H9 (cell line): ENCODE measurements around the gene ANAPC10. TPM values are rescaled to one million over a fixed set of nuclear protein-coding genes. Genes with fewer than 3 reads are reported as not detected.

Source experiments
- DNase-seq: peaks from one replicate; pipeline ENCODE4 v3.0.0-alpha.2; 2017
- H2AFZ ChIP-seq: one replicate; pipeline ENCODE4 v1.6.1; 2013; ENCODE audit warnings: mild to moderate bottlenecking, low read length, control low read depth, moderate library complexity
- H2AK5ac ChIP-seq: 2 replicates; pipeline ENCODE4 v1.6.1; 2013; ENCODE audit warnings: low read length, control low read depth, mixed read lengths; ENCODE audit not compliant: insufficient read length
- H2BK120ac ChIP-seq: one replicate; pipeline ENCODE4 v1.6.1; 2013; ENCODE audit warnings: low read depth, mild to moderate bottlenecking, low read length, control low read depth, inconsistent platforms; ENCODE audit not compliant: poor library complexity, severe bottlenecking
- H2BK12ac ChIP-seq: 2 replicates; pipeline ENCODE4 v1.6.1; 2013; ENCODE audit warnings: low read length, control low read depth, mixed read lengths, low read depth; ENCODE audit not compliant: insufficient read length
- H2BK15ac ChIP-seq: 2 replicates; pipeline ENCODE4 v1.6.1; 2013; ENCODE audit warnings: low read depth, low read length, control low read depth
- H2BK20ac ChIP-seq: one replicate; pipeline ENCODE4 v1.6.1; 2013; ENCODE audit warnings: low read depth, mild to moderate bottlenecking, low read length, control low read depth, inconsistent platforms; ENCODE audit not compliant: poor library complexity, severe bottlenecking
- H2BK5ac ChIP-seq: 2 replicates; pipeline ENCODE4 v1.6.1; 2013; ENCODE audit warnings: low read length, control low read depth, mixed read lengths; ENCODE audit not compliant: insufficient read length
- H3K14ac ChIP-seq: 2 replicates; pipeline ENCODE4 v1.6.1; 2013; ENCODE audit warnings: low read length, control low read depth; ENCODE audit not compliant: insufficient read depth
- H3K18ac ChIP-seq: 2 replicates; pipeline ENCODE4 v1.6.1; 2013; ENCODE audit warnings: low read depth, mild to moderate bottlenecking, mixed read lengths, low read length, control low read depth; ENCODE audit not compliant: insufficient read length
- H3K23ac ChIP-seq: 2 replicates; pipeline ENCODE4 v1.6.1; 2013; ENCODE audit warnings: low read length, control low read depth, mixed read lengths, low read depth; ENCODE audit not compliant: insufficient read length
- H3K23me2 ChIP-seq: 2 replicates; pipeline ENCODE4 v1.6.1; 2013; ENCODE audit warnings: low read depth, mild to moderate bottlenecking, mixed read lengths, low read length, control low read depth; ENCODE audit not compliant: insufficient read length, poor library complexity, severe bottlenecking
- H3K27ac ChIP-seq: 2 replicates; pipeline ENCODE4 v1.5.1; 2013; ENCODE audit warnings: low read length, control low read depth, mixed read lengths, low read depth; ENCODE audit not compliant: insufficient read length
- H3K27me3 ChIP-seq: 2 replicates; pipeline ENCODE4 v1.6.1; 2013; ENCODE audit warnings: low read length, control low read depth, inconsistent platforms; ENCODE audit not compliant: insufficient read depth
- H3K4ac ChIP-seq: 2 replicates; pipeline ENCODE4 v1.6.1; 2013; ENCODE audit warnings: low read depth, mild to moderate bottlenecking, control low read depth, inconsistent platforms, low read length, moderate library complexity
- H3K4me1 ChIP-seq: 2 replicates; pipeline ENCODE4 v1.6.1; 2013; ENCODE audit warnings: low read length, control low read depth, inconsistent platforms; ENCODE audit not compliant: insufficient read depth
- H3K4me2 ChIP-seq: 2 replicates; pipeline ENCODE4 v1.6.1; 2013; ENCODE audit warnings: low read length, control low read depth, mixed read lengths; ENCODE audit not compliant: insufficient read length, insufficient read depth
- H3K56ac ChIP-seq: 2 replicates; pipeline ENCODE4 v1.6.1; 2013; ENCODE audit warnings: low read depth, mild to moderate bottlenecking, mixed read lengths, low read length, control low read depth; ENCODE audit not compliant: insufficient read length
- H3K79me1 ChIP-seq: 2 replicates; pipeline ENCODE4 v1.6.1; 2013; ENCODE audit warnings: low read depth, mild to moderate bottlenecking, moderate library complexity, low read length, control low read depth, inconsistent platforms; ENCODE audit not compliant: insufficient read depth, poor library complexity, severe bottlenecking
- H3K79me2 ChIP-seq: 2 replicates; pipeline ENCODE4 v1.6.1; 2013; ENCODE audit warnings: low read length, control low read depth, inconsistent platforms; ENCODE audit not compliant: insufficient read depth
- H3K9ac ChIP-seq: 2 replicates; pipeline ENCODE4 v1.6.1; 2013; ENCODE audit warnings: low read length, control low read depth, mixed read lengths; ENCODE audit not compliant: insufficient read length; ENCODE audit errors: extremely low read depth
- H3K9me3 ChIP-seq: one replicate; pipeline ENCODE4 v1.6.1; 2013; ENCODE audit warnings: low read depth, low read length, inconsistent platforms; ENCODE audit not compliant: control insufficient read depth
- H3T11ph ChIP-seq: one replicate; pipeline ENCODE4 v1.6.1; 2013; ENCODE audit warnings: mild to moderate bottlenecking, low read length, control low read depth, inconsistent platforms
- H4K20me1 ChIP-seq: one replicate; pipeline ENCODE4 v1.6.1; 2013; ENCODE audit not compliant: control insufficient read depth, insufficient read length, insufficient read depth
- H4K5ac ChIP-seq: 2 replicates; pipeline ENCODE4 v1.6.1; 2013; ENCODE audit warnings: low read depth, mild to moderate bottlenecking, mixed read lengths, low read length, control low read depth; ENCODE audit not compliant: insufficient read length
- H4K8ac ChIP-seq: replicated peaks from 2 replicates; pipeline ENCODE4 v1.6.1; 2013; ENCODE audit warnings: low read length, control low read depth, mixed read lengths, low read depth; ENCODE audit not compliant: insufficient read length
- H4K91ac ChIP-seq: 2 replicates; pipeline ENCODE4 v1.6.1; 2013; ENCODE audit warnings: low read depth, mild to moderate bottlenecking, moderate library complexity, mixed read lengths, low read length, control low read depth; ENCODE audit not compliant: insufficient read length
- H3K27ac Mint-ChIP-seq, 3 experiments: 2 replicates in 2 of 3; 3 replicates in 1 of 3; pipeline ENCODE4 v1.8.0; 2020 to 2021; ENCODE audit warnings: mixed read lengths in 3 of 3, mild to moderate bottlenecking in 1 of 3, moderate library complexity in 1 of 3
- H3K27me3 Mint-ChIP-seq: 2 replicates; pipeline ENCODE4 v1.8.0; 2021; ENCODE audit warnings: low read depth, mild to moderate bottlenecking, moderate library complexity, mixed read lengths
- H3K36me3 Mint-ChIP-seq, 3 experiments: 2 replicates in 2 of 3; 3 replicates in 1 of 3; pipeline ENCODE4 v1.8.0; 2020 to 2021; ENCODE audit warnings: low read depth in 3 of 3, mixed read lengths in 3 of 3; ENCODE audit not compliant: insufficient read depth in 1 of 3
- H3K4me1 Mint-ChIP-seq, 2 experiments: 2 replicates each; pipeline ENCODE4 v1.8.0; 2020; ENCODE audit warnings: mixed read lengths in 2 of 2
- H3K4me3 Mint-ChIP-seq, 2 experiments: 2 replicates in 1 of 2; 3 replicates in 1 of 2; pipeline ENCODE4 v1.8.0; 2020 to 2021; ENCODE audit warnings: mild to moderate bottlenecking in 2 of 2, mixed read lengths in 2 of 2, moderate library complexity in 1 of 2
- H3K9me3 Mint-ChIP-seq, 2 experiments: 2 replicates in 1 of 2; 3 replicates in 1 of 2; pipeline ENCODE4 v1.8.0; 2020; ENCODE audit warnings: mild to moderate bottlenecking in 2 of 2, mixed read lengths in 2 of 2, moderate library complexity in 1 of 2
- WGBS: extraction: QIAGEN DNeasy Blood & Tissue Kit; methylation state at CpG from one replicate; pipeline ENCODE4 v1.1.7; 2013; ENCODE audit warnings: missing lambda C conversion rate, low lambda C conversion rate, mixed read lengths; ENCODE audit not compliant: insufficient read length; ENCODE audit errors: extremely low coverage; 5-methylcytosine and 5-hydroxymethylcytosine counted together
- total RNA-seq: library from RNA; stranded (reverse); gene quantifications from 2 replicates; pipeline ENCODE4 v1.2.1, GENCODE V29; 2021
- TF ChIP-seq, protein P1 (sequence below): fragments of 200-600 bp; sonication (generic); conservative IDR thresholded peaks from 3 replicates; pipeline ENCODE4 v1.8.0; 2021; ENCODE audit warnings: antibody characterized with exemption, mild to moderate bottlenecking

The ANAPC10 gene
- total RNA-seq, 1 experiment from 2014 or later = 25.3 TPM

GRCh38 chr4:145003675-145004074 is 94.3 kb downstream of the ANAPC10 start:
- no peak overlapping the region for H3K23ac ChIP-seq
- H3K79me2 ChIP-seq = no peaks in the 10 kb centered on the region; the same call in 1 of the 2 replicates
- no peaks in the 10 kb centered on the region for H3K23me2 ChIP-seq
- no peaks in the 10 kb centered on the region for H3K27me3 ChIP-seq
- no peak overlapping the region for H3K4me2 ChIP-seq
- H3K4me1 ChIP-seq = no peaks in the 10 kb centered on the region
- no peaks in the 10 kb centered on the region for H3K9me3 ChIP-seq
- no peak overlapping the region for H2BK15ac ChIP-seq
- H4K20me1 ChIP-seq = no peaks in the 10 kb centered on the region
- H2BK5ac ChIP-seq = no peak overlapping the region
- no peak overlapping the region for H3K56ac ChIP-seq
- no peak overlapping the region for H3K14ac ChIP-seq
- Mint-ChIP-seq H3K27ac (no peak overlapping the region), H3K4me3 (no peak overlapping the region), H3K36me3 (peaks cover 5 to 15% (median 8%) of the 10 kb centered on the region in 3 experiments; a peak in 5 of 7 replicates), H3K9me3 (peaks cover 8 to 9% of the 10 kb centered on the region in 2 experiments; a peak in 4 of 5 replicates), H3K4me1 (peaks cover 12 to 19% of the 10 kb centered on the region in 2 experiments), H3K27me3 (no peaks in the 10 kb centered on the region; the same call in 1 of the 2 replicates)
- no peak for DNase-seq
- TF ChIP-seq, protein P1, sequence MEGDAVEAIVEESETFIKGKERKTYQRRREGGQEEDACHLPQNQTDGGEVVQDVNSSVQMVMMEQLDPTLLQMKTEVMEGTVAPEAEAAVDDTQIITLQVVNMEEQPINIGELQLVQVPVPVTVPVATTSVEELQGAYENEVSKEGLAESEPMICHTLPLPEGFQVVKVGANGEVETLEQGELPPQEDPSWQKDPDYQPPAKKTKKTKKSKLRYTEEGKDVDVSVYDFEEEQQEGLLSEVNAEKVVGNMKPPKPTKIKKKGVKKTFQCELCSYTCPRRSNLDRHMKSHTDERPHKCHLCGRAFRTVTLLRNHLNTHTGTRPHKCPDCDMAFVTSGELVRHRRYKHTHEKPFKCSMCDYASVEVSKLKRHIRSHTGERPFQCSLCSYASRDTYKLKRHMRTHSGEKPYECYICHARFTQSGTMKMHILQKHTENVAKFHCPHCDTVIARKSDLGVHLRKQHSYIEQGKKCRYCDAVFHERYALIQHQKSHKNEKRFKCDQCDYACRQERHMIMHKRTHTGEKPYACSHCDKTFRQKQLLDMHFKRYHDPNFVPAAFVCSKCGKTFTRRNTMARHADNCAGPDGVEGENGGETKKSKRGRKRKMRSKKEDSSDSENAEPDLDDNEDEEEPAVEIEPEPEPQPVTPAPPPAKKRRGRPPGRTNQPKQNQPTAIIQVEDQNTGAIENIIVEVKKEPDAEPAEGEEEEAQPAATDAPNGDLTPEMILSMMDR = no peak
- no peaks in the 10 kb centered on the region for H3K79me1 ChIP-seq
- H3K18ac ChIP-seq = no peak overlapping the region
- no peak overlapping the region for H3T11ph ChIP-seq
- no peak overlapping the region for H4K91ac ChIP-seq
- H3K9ac ChIP-seq = no peak overlapping the region
- no peak overlapping the region for H2BK12ac ChIP-seq
- no peak overlapping the region for H2AFZ ChIP-seq
- H3K4ac ChIP-seq = no peak overlapping the region
- H2AK5ac ChIP-seq = no peak overlapping the region
- H2BK20ac ChIP-seq = no peak overlapping the region
- H2BK120ac ChIP-seq = no peak overlapping the region
- no peak overlapping the region for H3K27ac ChIP-seq
- no CpG with 5 or more reads among the region's 2 CpGs for WGBS
- H4K8ac ChIP-seq = no peak overlapping the region
- no peak overlapping the region for H4K5ac ChIP-seq
